GM10248 (cell line): ENCODE measurements around the gene STAT5B.
A peak's percentile ranks its signal among the peaks of the same experiment; 100 is the strongest.

Experiments
- CTCF ChIA-PET: fragments of 300-600 bp; sonication (Branson Sonifier 250); formaldehyde crosslinking; extraction: SDS; loops from one replicate; lab custom pipeline; 2021; ENCODE audit warnings: antibody characterized with exemption; lab: Yijun Ruan, JAX
- POLR2A ChIA-PET: fragments of 350-650 bp; sonication (Branson Sonifier 250); formaldehyde crosslinking; extraction: SDS; loops from one replicate; lab custom pipeline; 2020; ENCODE audit warnings: antibody characterized with exemption; lab: Yijun Ruan, JAX
- DNase-seq: peaks from one replicate; pipeline ENCODE4 v3.0.0; 2012; ENCODE audit errors: extremely low spot score
- CTCF ChIP-seq: IDR thresholded peaks from 2 replicates; pipeline ENCODE4 v1.5.1; 2012; ENCODE audit warnings: mild to moderate bottlenecking, low read depth; ENCODE audit errors: extremely low read depth, missing control alignments, control extremely low read depth

The STAT5B gene

GRCh38 chr17:42312285-42313130 is 36.3 kb upstream of the STAT5B start:
- peak; percentile 82 for DNase-seq
- POLR2A ChIA-PET = interaction anchor here (0.6 to 1.5 kb wide), 5 partner anchors 9 to 98 kb away, joined by 3 to 12 read pairs (median 6); partner anchors contain the start of gene STAT3

GRCh38 chr17:42312035-42312284 is 35.8 kb upstream of the STAT5B start:
- CTCF ChIA-PET = interaction anchor here (0.7 to 31.0 kb wide), 19 partner anchors 10 to 287 kb away, joined by 3 to 890 read pairs (median 4); partner anchors contain the start of genes KCNH4, STAT3 and STAT5A
- POLR2A ChIA-PET = interaction anchor here (1.3 to 1.5 kb wide), 3 partner anchors 10 to 76 kb away, joined by 3 to 12 read pairs (median 6); partner anchors contain the start of gene STAT3
- DNase-seq = no peak
- no peak for TF ChIP-seq CTCF

More at GRCh38 chr17:42312285-42313130, 36.3 kb upstream of the STAT5B start:
- TF ChIP-seq CTCF = peak; percentile 76
- CTCF ChIA-PET = interaction anchor here (0.7 to 31.0 kb wide), 26 partner anchors 10 to 287 kb away, joined by 3 to 890 read pairs (median 4); partner anchors contain the start of genes CAVIN1, KCNH4, STAT3 and STAT5A

- no peak for DNase-seq
- CTCF ChIA-PET = interaction anchor here (0.7 to 31.0 kb wide), 19 partner anchors 9 to 286 kb away, joined by 3 to 890 read pairs (median 4); partner anchors contain the start of genes KCNH4, STAT3 and STAT5A
- no peak for TF ChIP-seq CTCF
- POLR2A ChIA-PET = interaction anchor here (1.3 to 1.7 kb wide), 4 partner anchors 10 to 77 kb away, joined by 3 to 12 read pairs (median 4); partner anchors contain the start of gene STAT3
Observed at GRCh38 chr17:42311240-42312034, 35.2 kb upstream of the STAT5B start.

- no peak for TF ChIP-seq CTCF
- POLR2A ChIA-PET = interaction anchor here (0.5 to 1.7 kb wide), 2 partner anchors 75 to 78 kb away, joined by 3 read pairs; no protein-coding TSS in a partner anchor
- no peak for DNase-seq
- CTCF ChIA-PET = interaction anchor here (1.2 to 31.0 kb wide), 8 partner anchors 9 to 207 kb away, joined by 3 to 890 read pairs (median 10); partner anchors contain the start of genes STAT3 and STAT5A
Observed at GRCh38 chr17:42310787-42311215, 34.6 kb upstream of the STAT5B start.

GRCh38 chr17:42309986-42310786 is 34.0 kb upstream of the STAT5B start:
- POLR2A ChIA-PET = interaction anchor here (0.5 to 1.7 kb wide), 3 partner anchors 75 to 200 kb away, joined by 3 read pairs; no protein-coding TSS in a partner anchor
- DNase-seq = no peak
- no peak for TF ChIP-seq CTCF
- CTCF ChIA-PET = interaction anchor here (1.2 to 31.0 kb wide), 9 partner anchors 8 to 207 kb away, joined by 3 to 890 read pairs (median 5); partner anchors contain the start of gene STAT3
